ENCODE results near the gene ANO6.

GRCh38 chr12:45425426-45425825, 209.5 kb downstream of the ANO6 start:
- TF ChIP-seq CTCF (IDR thresholded peaks at IDR 0.05) (no peak), POLR2A (IDR thresholded peaks at IDR 0.05) (no peak)
